Caco-2 (cell line): ENCODE data around the gene STAC2. TPM values are rescaled to one million over a fixed set of nuclear protein-coding genes. Genes with fewer than 3 reads are reported as not detected.

Source experiments
- BruUV-seq: library from RNA; stranded (reverse); fragments of 400-500 nt; replicated peaks from 2 replicates; lab custom pipeline; 2021; lab: Mats Ljungman, UMichigan
- CTCF ChIA-PET: fragments of 300-600 bp; sonication (Branson Sonifier 250); formaldehyde crosslinking; loops from one replicate; lab custom pipeline; 2022; ENCODE audit warnings: antibody characterized with exemption; lab: Charles Lee
- POLR2A ChIA-PET: fragments of 300-600 bp; sonication (Branson Sonifier 250); formaldehyde crosslinking; loops from one replicate; lab custom pipeline; 2022; ENCODE audit warnings: antibody characterized with exemption; lab: Charles Lee
- DNase-seq, 2 experiments: peaks; one replicate each; pipeline versions ENCODE4 v3.0.0 to v3.0.0-alpha.2; 2020 to 2022
- H3K27me3 ChIP-seq: replicated peaks from 2 replicates; pipeline ENCODE4 v1.6.0; 2011; ENCODE audit warnings: low read length; ENCODE audit not compliant: control insufficient read depth, insufficient read depth
- H3K36me3 ChIP-seq: 2 replicates; pipeline ENCODE4 v1.5.1; 2011; ENCODE audit warnings: low read length; ENCODE audit not compliant: control insufficient read depth, insufficient read depth
- H3K4me1 ChIP-seq: fragments of 250-450 bp; sonication (Bioruptor Pico); 2 replicates; pipeline ENCODE4 v1.5.1; 2020; ENCODE audit warnings: mild to moderate bottlenecking
- H3K4me3 ChIP-seq: 2 replicates; pipeline ENCODE4 v1.5.1; 2011; ENCODE audit warnings: low read depth, mild to moderate bottlenecking, control low read depth, low read length
- H3K9me3 ChIP-seq: fragments of 250-450 bp; sonication (Bioruptor Pico); 2 replicates; pipeline ENCODE4 v1.5.1; 2020; ENCODE audit warnings: mild to moderate bottlenecking, moderate library complexity
- H3K27ac Mint-ChIP-seq: one replicate; pipeline ENCODE4 v1.8.0; 2022; ENCODE audit warnings: mixed read lengths; ENCODE audit not compliant: unreplicated experiment
- H3K27me3 Mint-ChIP-seq: one replicate; pipeline ENCODE4 v1.8.0; 2022; ENCODE audit warnings: mixed read lengths; ENCODE audit not compliant: insufficient read depth, unreplicated experiment
- H3K36me3 Mint-ChIP-seq: one replicate; pipeline ENCODE4 v1.8.0; 2022; ENCODE audit warnings: mild to moderate bottlenecking, mixed read lengths; ENCODE audit not compliant: insufficient read depth, unreplicated experiment
- H3K4me1 Mint-ChIP-seq: one replicate; pipeline ENCODE4 v1.8.0; 2022; ENCODE audit warnings: low read depth, mixed read lengths; ENCODE audit not compliant: unreplicated experiment
- H3K4me3 Mint-ChIP-seq: one replicate; pipeline ENCODE4 v1.8.0; 2022; ENCODE audit warnings: mild to moderate bottlenecking, moderate library complexity, mixed read lengths; ENCODE audit not compliant: unreplicated experiment
- H3K9me3 Mint-ChIP-seq: one replicate; pipeline ENCODE4 v1.8.0; 2022; ENCODE audit warnings: mixed read lengths; ENCODE audit not compliant: unreplicated experiment
- intact Hi-C: fragments of 100-400 bp; cut with micrococcal nuclease; formaldehyde crosslinking; loops from one replicate; pipeline ENCODE4 v1.10.0; 2022; ENCODE audit not compliant: unreplicated experiment
- total RNA-seq: library from RNA; stranded (reverse); gene quantifications from 2 replicates; pipeline ENCODE4 v1.2.3, GENCODE V29; 2022
- TF ChIP-seq, protein P1 (sequence below), 2 experiments: fragments of 200-600 bp in 1 of 2; IDR thresholded peaks; 1 replicate in 1 of 2; 2 replicates in 1 of 2; pipeline versions ENCODE4 v1.5.1 to v1.8.0; 2011 to 2022; ENCODE audit warnings: antibody characterized with exemption in 1 of 2, control low read depth in 1 of 2, inconsistent platforms in 1 of 2, low read depth in 1 of 2, low read length in 1 of 2, mild to moderate bottlenecking in 1 of 2, moderate library complexity in 1 of 2; ENCODE audit not compliant: insufficient read depth in 1 of 2, severe bottlenecking in 1 of 2, unreplicated experiment in 1 of 2

The STAC2 gene
- total RNA-seq, 1 experiment from 2014 or later, result 0.09 TPM

DNA sequence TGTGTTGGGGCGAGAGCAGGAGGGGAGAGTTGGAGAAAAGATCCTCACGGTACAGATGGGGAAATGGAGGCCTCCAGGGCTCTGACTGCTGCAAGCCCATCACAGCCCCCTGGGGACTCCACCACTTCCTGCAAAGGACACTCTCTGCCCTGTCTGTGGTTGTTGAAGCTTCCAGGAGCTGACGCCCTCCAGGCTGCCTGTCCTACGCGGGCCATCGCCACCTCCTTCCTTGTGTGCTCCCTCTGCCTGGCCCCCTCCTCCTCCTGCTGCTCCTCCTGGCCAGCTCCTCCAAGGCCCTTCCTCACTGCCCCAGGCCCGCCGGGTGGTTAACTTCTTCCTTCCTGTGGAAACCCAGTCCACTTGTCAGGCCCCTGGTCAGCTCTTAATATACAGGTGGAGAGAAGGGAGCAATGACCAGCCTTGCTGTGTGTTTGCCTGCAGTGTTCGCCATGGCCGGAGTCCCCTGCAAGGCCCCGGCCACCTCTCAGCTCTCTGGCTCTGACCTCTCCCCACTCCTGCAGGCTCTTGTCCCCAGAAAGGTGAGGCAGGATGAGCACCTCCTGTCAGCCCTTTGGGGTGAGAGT lies 18.4 kb upstream of the STAC2 start:
- BruUV-seq, result no TSS peak
- POLR2A ChIA-PET, result interaction anchor here (0.6 to 1.0 kb wide), 3 partner anchors 38 to 217 kb away, joined by 3 to 4 read pairs (median 4); partner anchors contain the start of genes CDK12 and RPL19
- Mint-ChIP-seq H3K36me3 (no peaks in the 10 kb centered on the region), H3K27ac (no peak overlapping the region), H3K9me3 (no peaks in the 10 kb centered on the region), H3K27me3 (no peaks in the 10 kb centered on the region), H3K4me1 (no peaks in the 10 kb centered on the region), H3K4me3 (no peak overlapping the region)
- Histone ChIP-seq H3K9me3 (no peaks in the 10 kb centered on the region), H3K36me3 (no peaks in the 10 kb centered on the region; the same call in 1 of the 2 replicates), H3K27me3 (no peaks in the 10 kb centered on the region), H3K4me1 (no peaks in the 10 kb centered on the region), H3K4me3 (no peak overlapping the region)
- CTCF ChIA-PET, result interaction anchor here (0.6 to 7.1 kb wide), 23 partner anchors 9 to 455 kb away, joined by 3 to 123 read pairs (median 5); partner anchors contain the start of genes FBXL20, RPL19 and STAC2
- DNase-seq, result no peak
- intact Hi-C loops, result loop anchor here (1.0 kb wide), 3 partner anchors 9 to 261 kb away; no protein-coding TSS in a partner anchor
- TF ChIP-seq, protein P1, sequence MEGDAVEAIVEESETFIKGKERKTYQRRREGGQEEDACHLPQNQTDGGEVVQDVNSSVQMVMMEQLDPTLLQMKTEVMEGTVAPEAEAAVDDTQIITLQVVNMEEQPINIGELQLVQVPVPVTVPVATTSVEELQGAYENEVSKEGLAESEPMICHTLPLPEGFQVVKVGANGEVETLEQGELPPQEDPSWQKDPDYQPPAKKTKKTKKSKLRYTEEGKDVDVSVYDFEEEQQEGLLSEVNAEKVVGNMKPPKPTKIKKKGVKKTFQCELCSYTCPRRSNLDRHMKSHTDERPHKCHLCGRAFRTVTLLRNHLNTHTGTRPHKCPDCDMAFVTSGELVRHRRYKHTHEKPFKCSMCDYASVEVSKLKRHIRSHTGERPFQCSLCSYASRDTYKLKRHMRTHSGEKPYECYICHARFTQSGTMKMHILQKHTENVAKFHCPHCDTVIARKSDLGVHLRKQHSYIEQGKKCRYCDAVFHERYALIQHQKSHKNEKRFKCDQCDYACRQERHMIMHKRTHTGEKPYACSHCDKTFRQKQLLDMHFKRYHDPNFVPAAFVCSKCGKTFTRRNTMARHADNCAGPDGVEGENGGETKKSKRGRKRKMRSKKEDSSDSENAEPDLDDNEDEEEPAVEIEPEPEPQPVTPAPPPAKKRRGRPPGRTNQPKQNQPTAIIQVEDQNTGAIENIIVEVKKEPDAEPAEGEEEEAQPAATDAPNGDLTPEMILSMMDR (IDR thresholded peaks at IDR 0.05; ENCODE audit: insufficient read depth in 1 of 2, low read depth in 1 of 2, low read length in 1 of 2, severe bottlenecking in 1 of 2, unreplicated experiment in 1 of 2), result no peak

DNA sequence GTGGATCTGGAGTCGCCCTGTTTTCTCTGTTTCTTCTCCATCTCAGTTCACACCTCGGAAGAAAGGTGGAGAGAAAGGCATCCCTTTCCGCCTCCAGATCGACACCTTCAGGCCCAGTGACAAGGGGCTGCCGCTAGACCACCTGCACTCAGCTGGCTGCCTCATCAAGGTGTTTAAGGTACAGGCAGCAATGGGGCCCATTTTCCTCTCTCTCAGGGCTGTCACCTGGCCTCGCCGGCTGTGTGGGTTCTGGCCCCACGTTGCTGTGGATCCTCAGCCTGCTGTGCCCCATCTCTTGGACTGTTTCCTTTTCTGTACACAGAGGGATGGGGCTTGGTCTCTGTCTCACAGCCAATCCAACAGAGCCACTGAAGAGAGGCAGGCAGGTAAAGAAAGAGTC lies 17.4 kb upstream of the STAC2 start:
- CTCF ChIA-PET, result interaction anchor here (0.6 to 7.1 kb wide), 5 partner anchors 17 to 146 kb away, joined by 3 to 123 read pairs (median 4); no protein-coding TSS in a partner anchor
- intact Hi-C loops, result no loop called here
- H3K4me1 Mint-ChIP-seq, result no peaks in the 10 kb centered on the region

DNA sequence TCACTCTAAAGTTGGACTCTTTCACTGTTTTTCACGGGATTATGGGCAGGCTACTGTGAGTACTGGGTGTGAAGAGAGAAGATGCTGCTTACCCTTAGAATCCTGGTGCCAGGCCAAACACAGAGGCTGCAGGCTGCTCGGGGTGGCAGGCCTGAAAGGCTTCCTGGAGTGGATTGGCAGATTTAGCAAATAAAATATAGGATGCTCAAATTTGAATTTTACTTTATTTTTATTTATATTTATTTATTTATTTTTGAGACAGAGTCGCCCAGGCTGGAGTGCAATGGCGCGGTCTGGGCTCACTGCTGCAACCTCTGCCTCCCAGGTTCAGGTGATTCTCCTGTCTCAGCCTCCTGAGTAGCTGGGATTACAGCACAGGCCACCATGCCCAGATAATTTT lies 14.9 kb upstream of the STAC2 start:
- TF ChIP-seq, protein P1 (IDR thresholded peaks at IDR 0.05; ENCODE audit: insufficient read depth in 1 of 2, low read depth in 1 of 2, low read length in 1 of 2, severe bottlenecking in 1 of 2, unreplicated experiment in 1 of 2), result no peak

More for the DNA sequence above, 17.4 kb upstream of the STAC2 start:
- Mint-ChIP-seq H3K36me3 (no peaks in the 10 kb centered on the region), H3K27me3 (no peaks in the 10 kb centered on the region), H3K4me3 (no peak overlapping the region), H3K27ac (no peak overlapping the region), H3K9me3 (no peaks in the 10 kb centered on the region)
- DNase-seq, result no peak
- Histone ChIP-seq H3K4me3 (no peak overlapping the region), H3K9me3 (no peaks in the 10 kb centered on the region), H3K27me3 (no peaks in the 10 kb centered on the region), H3K36me3 (no peaks in the 10 kb centered on the region), H3K4me1 (no peaks in the 10 kb centered on the region)
- BruUV-seq, result no TSS peak
- TF ChIP-seq, protein P1 (IDR thresholded peaks at IDR 0.05; ENCODE audit: insufficient read depth in 1 of 2, low read depth in 1 of 2, low read length in 1 of 2, severe bottlenecking in 1 of 2, unreplicated experiment in 1 of 2), result no peak
- POLR2A ChIA-PET, result no interaction called here

More for the DNA sequence above, 14.9 kb upstream of the STAC2 start:
- H3K4me3 ChIP-seq, result no peak overlapping the region
- H3K27me3 ChIP-seq, result no peaks in the 10 kb centered on the region
- no peaks in the 10 kb centered on the region for H3K27me3 Mint-ChIP-seq
- no peaks in the 10 kb centered on the region for H3K4me1 Mint-ChIP-seq
- no peak overlapping the region for H3K4me3 Mint-ChIP-seq
- intact Hi-C loops, result no loop called here
- ChIA-PET CTCF (no interaction called here), POLR2A (interaction anchor here (1.2 kb wide), 1 partner anchor 41 kb away, joined by 3 read pairs; the partner anchor contains the start of gene RPL19)
- H3K36me3 ChIP-seq, result no peaks in the 10 kb centered on the region
- H3K9me3 ChIP-seq, result no peaks in the 10 kb centered on the region
- no peaks in the 10 kb centered on the region for H3K9me3 Mint-ChIP-seq
- no peaks in the 10 kb centered on the region for H3K36me3 Mint-ChIP-seq
- no peak overlapping the region for H3K27ac Mint-ChIP-seq
- H3K4me1 ChIP-seq, result no peaks in the 10 kb centered on the region
- no TSS peak for BruUV-seq
- DNase-seq, result no peak
